ENCODE data around the gene APP.

APP gene

GRCh38 chr21:26107429-26107828 lies 63.1 kb downstream of the APP start:
- no peaks in the 10 kb centered on the region for H3K36me3 ChIP-seq (ENCODE audit: control insufficient read depth, insufficient read depth, low read length)
- no peak overlapping the region for H3K9ac ChIP-seq (ENCODE audit: low read length)
- H3K27me3 ChIP-seq (ENCODE audit: control insufficient read depth, insufficient read depth, low read length): no peaks in the 10 kb centered on the region
- H3K4me1 ChIP-seq (ENCODE audit: control insufficient read depth, insufficient read depth, low read length): no peaks in the 10 kb centered on the region
- no peak overlapping the region for H3K4me3 ChIP-seq (ENCODE audit: low read length)
- H3K9me3 ChIP-seq (ENCODE audit: control insufficient read depth, low read length): no peaks in the 10 kb centered on the region

GRCh38 chr21:26106562-26106961 lies 64.0 kb downstream of the APP start:
- Histone ChIP-seq H3K4me1 (ENCODE audit: control insufficient read depth, insufficient read depth, low read length) (no peaks in the 10 kb centered on the region), H3K9me3 (ENCODE audit: control insufficient read depth, low read length) (no peaks in the 10 kb centered on the region)

GRCh38 chr21:26105819-26106218 lies 64.8 kb downstream of the APP start:
- H3K9ac ChIP-seq (ENCODE audit: low read length): no peak overlapping the region
- H3K36me3 ChIP-seq (ENCODE audit: control insufficient read depth, insufficient read depth, low read length): no peaks in the 10 kb centered on the region
- H3K9me3 ChIP-seq (ENCODE audit: control insufficient read depth, low read length): no peaks in the 10 kb centered on the region
- no peak overlapping the region for H3K4me3 ChIP-seq (ENCODE audit: low read length)
- H3K4me1 ChIP-seq (ENCODE audit: control insufficient read depth, insufficient read depth, low read length): no peaks in the 10 kb centered on the region
- no peaks in the 10 kb centered on the region for H3K27me3 ChIP-seq (ENCODE audit: control insufficient read depth, insufficient read depth, low read length)

More at GRCh38 chr21:26106562-26106961, 64.0 kb downstream of the APP start:
- Histone ChIP-seq H3K36me3 (ENCODE audit: control insufficient read depth, insufficient read depth, low read length) (no peaks in the 10 kb centered on the region), H3K4me3 (ENCODE audit: low read length) (no peak overlapping the region), H3K27me3 (ENCODE audit: control insufficient read depth, insufficient read depth, low read length) (no peaks in the 10 kb centered on the region), H3K9ac (ENCODE audit: low read length) (no peak overlapping the region)

GRCh38 chr21:26100573-26100972 lies 70.0 kb downstream of the APP start:
- Histone ChIP-seq H3K36me3 (ENCODE audit: control insufficient read depth, insufficient read depth, low read length) (no peaks in the 10 kb centered on the region), H3K9ac (ENCODE audit: low read length) (no peak overlapping the region), H3K9me3 (ENCODE audit: control insufficient read depth, low read length) (no peaks in the 10 kb centered on the region), H3K4me1 (ENCODE audit: control insufficient read depth, insufficient read depth, low read length) (no peaks in the 10 kb centered on the region), H3K27me3 (ENCODE audit: control insufficient read depth, insufficient read depth, low read length) (no peaks in the 10 kb centered on the region), H3K4me3 (ENCODE audit: low read length) (no peak overlapping the region)

GRCh38 chr21:26099610-26100219 lies 70.9 kb downstream of the APP start:
- H3K4me3 ChIP-seq (ENCODE audit: low read length): no peak overlapping the region
- H3K9ac ChIP-seq (ENCODE audit: low read length): no peak overlapping the region
- H3K36me3 ChIP-seq (ENCODE audit: control insufficient read depth, insufficient read depth, low read length): no peaks in the 10 kb centered on the region
- H3K9me3 ChIP-seq (ENCODE audit: control insufficient read depth, low read length): no peaks in the 10 kb centered on the region
- no peaks in the 10 kb centered on the region for H3K4me1 ChIP-seq (ENCODE audit: control insufficient read depth, insufficient read depth, low read length)
- H3K27me3 ChIP-seq (ENCODE audit: control insufficient read depth, insufficient read depth, low read length): no peaks in the 10 kb centered on the region

DNA sequence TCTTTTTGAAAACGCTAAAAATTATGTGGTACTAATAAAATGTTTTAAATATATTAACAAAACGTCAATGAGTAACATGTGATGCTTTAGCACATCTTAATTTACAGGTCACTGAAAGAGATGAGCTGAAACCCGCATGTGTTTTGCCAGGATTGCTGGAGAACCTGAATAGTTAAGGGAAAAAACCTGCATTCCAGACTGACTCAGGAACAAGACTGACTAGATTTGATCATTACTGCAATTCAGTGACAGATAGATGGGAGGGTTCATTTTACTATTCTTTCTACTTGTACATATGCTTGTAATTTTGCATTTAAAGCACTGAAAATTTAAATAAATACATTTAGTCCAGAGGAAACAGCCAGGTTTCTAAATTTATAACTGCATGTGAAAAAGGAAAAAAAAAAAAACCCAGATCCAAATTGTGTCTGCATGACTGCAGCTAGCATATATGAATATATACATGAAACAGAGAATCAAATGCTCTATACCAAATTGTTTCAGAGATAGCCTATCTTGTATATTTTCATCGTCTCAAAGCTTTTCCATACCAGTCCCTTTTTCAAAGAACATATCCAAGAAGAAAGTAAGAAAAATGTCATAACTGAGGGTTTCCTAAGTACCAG lies 71.7 kb downstream of the APP start:
- H3K4me1 ChIP-seq (ENCODE audit: control insufficient read depth, insufficient read depth, low read length): no peaks in the 10 kb centered on the region
- no peaks in the 10 kb centered on the region for H3K9me3 ChIP-seq (ENCODE audit: control insufficient read depth, low read length)
- H3K9ac ChIP-seq (ENCODE audit: low read length): no peak overlapping the region
- no peak overlapping the region for H3K4me3 ChIP-seq (ENCODE audit: low read length)
- H3K27me3 ChIP-seq (ENCODE audit: control insufficient read depth, insufficient read depth, low read length): no peaks in the 10 kb centered on the region
- H3K36me3 ChIP-seq (ENCODE audit: control insufficient read depth, insufficient read depth, low read length): no peaks in the 10 kb centered on the region

GRCh38 chr21:26097475-26097874 lies 73.1 kb downstream of the APP start:
- Histone ChIP-seq H3K9me3 (ENCODE audit: control insufficient read depth, low read length) (no peaks in the 10 kb centered on the region), H3K27me3 (ENCODE audit: control insufficient read depth, insufficient read depth, low read length) (no peaks in the 10 kb centered on the region)

GRCh38 chr21:26096494-26097371 lies 73.8 kb downstream of the APP start:
- Histone ChIP-seq H3K36me3 (ENCODE audit: control insufficient read depth, insufficient read depth, low read length) (no peaks in the 10 kb centered on the region), H3K9ac (ENCODE audit: low read length) (no peak overlapping the region), H3K27me3 (ENCODE audit: control insufficient read depth, insufficient read depth, low read length) (no peaks in the 10 kb centered on the region), H3K4me1 (ENCODE audit: control insufficient read depth, insufficient read depth, low read length) (no peaks in the 10 kb centered on the region), H3K4me3 (ENCODE audit: low read length) (no peak overlapping the region), H3K9me3 (ENCODE audit: control insufficient read depth, low read length) (no peaks in the 10 kb centered on the region)

More at GRCh38 chr21:26097475-26097874, 73.1 kb downstream of the APP start:
- H3K9ac ChIP-seq (ENCODE audit: low read length): no peak overlapping the region
- no peaks in the 10 kb centered on the region for H3K4me1 ChIP-seq (ENCODE audit: control insufficient read depth, insufficient read depth, low read length)
- no peaks in the 10 kb centered on the region for H3K36me3 ChIP-seq (ENCODE audit: control insufficient read depth, insufficient read depth, low read length)
- no peak overlapping the region for H3K4me3 ChIP-seq (ENCODE audit: low read length)

- no peaks in the 10 kb centered on the region for H3K36me3 ChIP-seq (ENCODE audit: control insufficient read depth, insufficient read depth, low read length)
- H3K4me1 ChIP-seq (ENCODE audit: control insufficient read depth, insufficient read depth, low read length): no peaks in the 10 kb centered on the region
- no peaks in the 10 kb centered on the region for H3K27me3 ChIP-seq (ENCODE audit: control insufficient read depth, insufficient read depth, low read length)
- no peaks in the 10 kb centered on the region for H3K9me3 ChIP-seq (ENCODE audit: control insufficient read depth, low read length)
- H3K4me3 ChIP-seq (ENCODE audit: low read length): no peak overlapping the region
- no peak overlapping the region for H3K9ac ChIP-seq (ENCODE audit: low read length)
These were observed 75.4 kb downstream of the APP start for GRCh38 chr21:26095131-26095530.

- Histone ChIP-seq H3K9ac (ENCODE audit: low read length) (no peak overlapping the region), H3K36me3 (ENCODE audit: control insufficient read depth, insufficient read depth, low read length) (no peaks in the 10 kb centered on the region), H3K27me3 (ENCODE audit: control insufficient read depth, insufficient read depth, low read length) (no peaks in the 10 kb centered on the region), H3K4me1 (ENCODE audit: control insufficient read depth, insufficient read depth, low read length) (no peaks in the 10 kb centered on the region), H3K4me3 (ENCODE audit: low read length) (no peak overlapping the region), H3K9me3 (ENCODE audit: control insufficient read depth, low read length) (no peaks in the 10 kb centered on the region)
These were observed 77.4 kb downstream of the APP start for GRCh38 chr21:26093122-26093521.

- no peak overlapping the region for H3K4me3 ChIP-seq (ENCODE audit: low read length)
- H3K27me3 ChIP-seq (ENCODE audit: control insufficient read depth, insufficient read depth, low read length): no peaks in the 10 kb centered on the region
- no peaks in the 10 kb centered on the region for H3K36me3 ChIP-seq (ENCODE audit: control insufficient read depth, insufficient read depth, low read length)
- no peaks in the 10 kb centered on the region for H3K4me1 ChIP-seq (ENCODE audit: control insufficient read depth, insufficient read depth, low read length)
- H3K9me3 ChIP-seq (ENCODE audit: control insufficient read depth, low read length): no peaks in the 10 kb centered on the region
- no peak overlapping the region for H3K9ac ChIP-seq (ENCODE audit: low read length)
These were observed 79.0 kb downstream of the APP start for GRCh38 chr21:26091480-26092018.

- H3K27me3 ChIP-seq (ENCODE audit: control insufficient read depth, insufficient read depth, low read length): no peaks in the 10 kb centered on the region
- H3K9ac ChIP-seq (ENCODE audit: low read length): no peak overlapping the region
- no peaks in the 10 kb centered on the region for H3K36me3 ChIP-seq (ENCODE audit: control insufficient read depth, insufficient read depth, low read length)
- H3K9me3 ChIP-seq (ENCODE audit: control insufficient read depth, low read length): no peaks in the 10 kb centered on the region
- H3K4me3 ChIP-seq (ENCODE audit: low read length): no peak overlapping the region
- H3K4me1 ChIP-seq (ENCODE audit: control insufficient read depth, insufficient read depth, low read length): no peaks in the 10 kb centered on the region
These were observed 80.8 kb downstream of the APP start for GRCh38 chr21:26089730-26090129.

Data from mucosa of stomach (tissue), 1 donor.